ENCODE data around the gene CAPN8.

The CAPN8 gene

DNA sequence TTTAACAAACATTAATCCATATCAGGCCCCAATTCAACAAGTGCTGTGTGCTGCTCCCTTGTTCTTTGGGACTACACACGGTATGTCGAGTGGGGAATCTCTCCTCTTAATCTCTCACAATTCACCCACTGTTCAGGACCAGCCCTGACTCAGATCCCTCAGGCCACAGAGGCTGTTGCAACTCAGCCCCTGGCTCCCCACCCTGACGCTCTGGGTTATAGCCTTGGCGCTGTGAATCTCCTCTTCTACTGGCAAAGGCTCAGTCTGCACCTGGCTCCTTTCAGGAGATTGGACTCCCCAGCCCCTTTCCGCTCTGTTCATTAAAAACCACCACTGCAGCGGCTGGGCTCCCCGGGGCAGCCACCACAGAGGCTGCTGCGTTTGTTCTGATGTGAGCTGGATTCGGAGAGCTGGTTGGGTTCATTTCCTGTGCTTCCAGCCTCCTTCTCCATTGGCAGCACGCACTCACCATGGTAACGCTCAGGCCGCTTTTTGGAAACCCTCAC, 13.0 kb downstream of the CAPN8 start:
- no peak for DNase-seq

DNA sequence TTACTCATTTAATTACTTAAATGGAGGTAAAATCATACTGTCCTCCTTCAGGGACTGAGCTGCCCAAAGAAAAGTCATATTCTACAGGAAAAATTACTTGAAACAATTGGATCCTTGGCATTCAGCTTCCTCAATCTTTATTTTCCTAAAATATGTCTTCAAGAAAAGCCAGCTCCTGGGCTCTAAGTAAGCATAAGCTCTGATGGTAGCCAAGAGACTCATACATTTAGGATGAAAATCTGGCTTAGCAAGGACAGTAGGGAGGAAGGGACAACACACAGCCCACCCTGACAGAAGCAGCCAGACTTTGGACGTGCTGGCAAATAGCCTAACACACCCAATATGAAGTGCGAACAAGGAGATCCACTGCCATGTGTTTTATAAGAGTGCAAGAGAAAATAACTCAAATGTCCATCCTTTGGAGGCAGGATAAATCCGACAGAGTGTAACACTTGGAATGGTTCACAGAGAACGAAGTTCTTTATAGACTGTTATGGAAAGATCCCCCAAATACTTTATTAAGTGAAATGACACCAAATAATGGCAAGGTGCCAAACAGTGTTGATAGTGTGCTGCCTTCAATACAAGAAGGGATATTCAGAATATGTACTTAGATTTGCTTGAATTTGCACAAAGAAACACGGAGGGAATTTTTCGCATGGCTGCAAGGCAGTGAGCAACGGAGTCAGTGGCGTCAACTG, 14.1 kb downstream of the CAPN8 start:
- peak; percentile 11 for DNase-seq

DNA sequence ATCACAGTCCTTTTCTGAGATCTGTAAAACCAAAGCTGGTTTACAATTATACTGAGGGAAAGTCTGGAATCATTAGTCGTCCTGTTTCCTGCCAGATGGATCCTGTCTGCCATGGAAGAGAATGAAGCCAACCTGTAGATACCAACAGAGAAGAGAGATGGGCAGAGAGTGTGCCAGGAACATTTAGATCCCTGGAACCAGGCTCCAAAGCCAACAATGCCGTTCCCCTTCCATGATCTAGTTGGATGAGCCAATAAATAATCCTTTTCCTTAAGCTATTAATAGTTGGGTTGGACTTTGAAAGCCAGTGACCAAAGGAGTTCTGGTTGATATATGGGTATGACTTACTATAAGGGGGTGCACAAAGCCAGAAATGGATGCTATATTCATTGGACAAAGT, 15.0 kb downstream of the CAPN8 start:
- no peak for DNase-seq

DNA sequence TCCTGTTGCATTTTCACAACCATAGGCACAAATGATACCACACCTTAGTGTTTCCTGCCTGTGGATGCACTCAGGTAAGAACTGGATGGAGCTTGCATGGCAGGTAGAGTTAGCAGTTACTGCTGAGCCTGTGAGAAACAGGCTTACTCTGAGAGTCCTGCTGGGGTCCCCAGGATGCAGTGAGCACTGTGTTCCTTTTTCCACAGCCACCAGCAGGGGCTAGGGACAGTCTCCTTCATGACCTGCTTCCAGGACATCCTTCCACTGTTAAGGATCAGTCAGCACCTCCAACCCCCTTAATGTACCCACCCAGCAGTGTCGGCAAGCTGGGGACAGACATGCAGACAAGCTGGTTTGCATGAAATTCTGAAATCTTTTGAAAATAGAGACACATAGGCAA, 16.3 kb downstream of the CAPN8 start:
- no peak for DNase-seq

DNA sequence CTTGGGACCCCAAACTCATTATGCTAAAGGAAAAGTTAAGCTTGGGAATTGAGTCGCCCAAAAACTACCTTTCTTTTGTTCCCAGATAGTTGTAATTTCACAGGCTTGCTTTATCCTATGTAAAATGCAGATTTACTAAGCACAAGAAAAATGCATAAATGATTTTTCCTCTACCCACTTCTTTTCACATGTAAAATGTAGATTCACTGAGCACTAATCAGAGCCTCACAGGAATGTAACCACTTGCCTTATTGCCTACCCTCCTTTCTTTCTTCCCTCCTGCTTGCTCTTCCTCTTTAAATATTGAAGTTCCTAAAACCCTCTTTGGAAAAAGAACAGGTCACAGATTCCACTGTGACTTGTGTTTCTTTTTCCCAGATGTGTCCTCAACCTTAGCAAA, 18.3 kb downstream of the CAPN8 start:
- DNase-seq, result no peak

DNA sequence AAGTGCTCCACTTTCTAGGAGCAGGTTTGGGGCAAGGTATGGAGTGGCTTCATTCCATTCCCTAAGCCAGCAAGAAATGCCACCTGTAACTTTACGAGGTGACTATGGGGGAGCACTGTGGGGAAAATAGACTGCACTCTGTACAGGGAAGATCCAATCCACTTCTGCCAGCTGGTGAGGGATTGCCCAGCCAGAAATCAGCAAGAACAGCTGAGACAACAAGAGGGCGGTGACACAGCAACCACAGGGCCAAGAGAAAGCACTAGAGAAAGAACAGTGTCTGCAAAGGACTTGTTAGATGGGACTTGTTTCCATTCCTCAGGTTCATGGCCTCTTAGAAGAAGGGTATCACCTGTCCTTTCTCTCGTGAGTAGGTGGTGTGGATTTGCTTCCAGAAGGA, 19.6 kb downstream of the CAPN8 start:
- DNase-seq, result no peak

DNA sequence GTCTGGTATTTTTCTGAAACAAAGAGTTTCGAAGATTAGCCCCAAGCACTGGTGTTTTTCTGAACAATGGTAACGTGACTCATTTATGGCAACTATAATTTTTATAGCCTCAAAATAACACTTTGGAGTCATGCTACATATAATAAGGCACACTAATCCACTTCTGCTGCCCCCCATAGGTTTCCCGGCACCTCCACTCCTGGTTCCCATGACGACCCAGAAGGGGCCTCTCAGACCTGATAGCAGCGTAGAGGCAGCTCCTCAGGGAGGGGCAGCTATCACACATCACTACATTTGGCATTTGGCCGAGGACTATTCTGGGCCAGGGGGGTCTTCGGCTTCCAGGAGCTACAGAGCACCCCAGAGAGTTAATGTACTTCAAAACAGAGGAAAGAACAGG, 23.3 kb downstream of the CAPN8 start:
- no peak for DNase-seq

DNA sequence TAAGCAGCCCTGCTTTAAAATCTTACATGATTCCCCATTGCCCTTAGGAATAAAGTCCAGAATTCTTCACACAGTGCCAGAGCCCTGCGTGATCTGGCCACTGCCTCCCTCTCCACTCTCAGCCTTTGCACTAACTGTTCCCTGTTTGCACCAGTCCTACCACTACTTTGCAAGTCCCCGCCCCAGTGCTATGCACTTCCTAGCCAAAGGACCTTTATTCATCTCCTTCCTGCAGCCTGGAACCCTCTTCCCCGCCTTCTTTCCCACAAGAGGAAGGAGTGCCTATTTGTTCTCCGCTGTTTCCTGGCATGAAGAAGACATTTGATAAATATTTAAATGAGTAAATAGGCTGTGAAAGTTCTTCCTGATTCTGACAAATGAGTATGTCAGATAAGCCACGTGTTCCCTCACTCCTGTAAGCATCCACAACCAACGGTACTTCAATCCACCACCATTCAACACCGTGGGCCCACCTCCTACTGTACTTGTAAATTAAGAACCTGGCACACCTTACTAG, 23.9 kb downstream of the CAPN8 start:
- DNase-seq, result no peak

DNA sequence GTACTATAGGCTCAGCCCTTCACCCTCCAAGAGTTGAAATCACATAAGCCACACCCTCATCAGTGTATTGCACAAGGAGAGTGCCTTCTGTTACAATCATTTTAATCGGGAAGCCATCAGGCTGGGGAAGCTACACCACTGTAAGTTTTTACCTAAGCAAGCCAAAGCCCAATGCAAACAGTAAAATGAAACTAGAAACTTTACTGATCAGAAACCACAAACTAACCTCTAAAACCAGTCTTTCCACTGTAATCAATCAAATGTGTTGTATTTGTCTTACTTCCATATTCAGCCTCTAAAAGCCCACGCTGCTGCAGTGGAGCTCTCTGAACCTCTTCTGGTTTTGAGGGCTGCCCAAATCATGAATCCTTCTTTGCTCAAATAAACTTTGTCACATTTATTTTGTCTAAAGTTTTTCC, 26.2 kb downstream of the CAPN8 start:
- DNase-seq, result peak; percentile 34

DNA sequence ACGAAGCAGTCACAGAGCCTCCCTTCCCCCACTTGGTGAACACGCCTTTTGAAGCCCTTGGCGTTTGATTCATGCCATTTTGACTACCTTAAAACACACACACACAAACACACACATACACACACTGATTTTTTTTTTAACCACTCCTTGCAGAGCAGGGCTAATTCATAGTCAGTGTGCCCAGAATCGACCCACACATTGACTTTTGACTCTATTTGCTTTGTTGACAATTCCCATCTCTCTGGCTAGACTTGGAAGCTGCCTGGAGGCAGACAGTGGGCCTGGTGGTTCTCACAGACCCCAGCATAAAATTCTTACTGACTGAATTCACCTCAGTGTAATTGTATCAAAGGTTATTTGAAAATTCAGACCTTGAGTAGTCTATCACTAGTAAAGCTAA, 30.3 kb downstream of the CAPN8 start:
- DNase-seq, result no peak

DNA sequence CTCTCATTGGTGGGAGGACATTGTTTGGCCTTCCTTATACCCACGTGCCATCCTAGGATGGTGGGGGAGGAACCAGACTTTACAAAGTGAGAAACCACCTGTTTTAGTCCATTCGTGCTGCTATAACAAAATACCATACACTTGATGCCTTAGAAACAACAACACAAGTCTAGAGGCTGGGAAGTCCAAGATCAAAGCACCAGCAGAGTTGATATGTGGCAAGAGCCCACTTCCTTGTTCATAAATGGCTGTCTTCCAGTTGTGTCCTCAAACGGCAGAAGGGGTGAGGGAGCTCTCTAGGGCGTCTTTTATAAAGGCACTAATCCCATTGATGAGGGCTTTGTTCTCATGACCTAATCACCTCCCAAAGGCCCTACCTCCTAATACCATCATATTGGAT, 31.1 kb downstream of the CAPN8 start:
- DNase-seq, result no peak

DNA sequence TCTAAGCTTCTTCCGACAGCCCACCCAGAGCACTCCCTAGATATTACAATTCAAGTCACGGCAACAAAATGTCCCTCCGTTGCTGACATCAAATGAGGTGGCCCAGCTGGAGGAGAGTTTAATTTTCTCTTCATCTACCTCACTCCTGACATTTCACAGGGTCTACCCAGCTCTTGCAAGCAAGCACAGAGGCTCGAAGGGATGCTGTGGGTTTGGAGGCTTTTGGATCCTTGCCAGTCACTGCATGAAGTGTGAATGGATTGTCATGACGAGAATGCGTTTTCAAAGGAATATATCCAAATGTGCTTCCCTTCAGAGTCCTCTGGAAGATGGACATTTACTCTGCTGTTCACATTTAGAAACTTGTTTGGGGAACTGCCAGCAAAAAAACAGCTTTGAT, 33.5 kb downstream of the CAPN8 start:
- no peak for DNase-seq

DNA sequence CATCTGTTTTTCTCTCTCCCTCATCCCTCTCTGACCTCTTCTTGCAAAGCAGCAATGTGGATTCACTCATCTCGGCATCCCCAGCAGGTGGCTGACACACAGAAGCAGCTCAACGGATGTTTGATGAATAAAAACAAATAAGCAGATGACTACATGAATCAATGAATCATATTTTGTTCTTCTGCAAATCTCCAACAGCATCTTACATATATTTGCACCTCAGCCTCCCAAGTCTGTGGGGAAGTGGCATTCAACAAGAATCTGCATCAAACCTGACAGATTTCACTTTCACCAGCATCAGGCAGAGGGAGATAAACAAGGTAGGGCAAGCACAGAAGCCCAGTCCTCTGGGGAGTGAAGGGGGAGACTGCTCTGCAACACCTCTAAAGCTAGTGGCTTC, 34.0 kb downstream of the CAPN8 start:
- DNase-seq, result no peak

DNA sequence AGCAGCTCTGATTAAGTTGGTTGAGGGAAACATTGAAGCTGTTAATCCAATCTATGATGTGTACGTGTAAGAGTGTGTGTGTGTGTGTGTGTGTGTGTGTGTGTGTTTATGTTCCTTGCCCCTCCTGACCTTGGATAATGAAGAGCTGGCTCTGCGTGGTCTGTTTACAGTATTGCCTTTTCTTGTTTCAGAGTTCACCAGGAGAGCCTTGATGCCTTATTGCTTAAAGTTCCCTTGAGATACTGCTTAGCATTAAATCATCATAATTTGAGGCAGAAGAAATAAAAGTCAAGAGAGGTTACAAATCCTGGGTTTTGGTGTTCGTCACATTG, 36.4 kb downstream of the CAPN8 start:
- no peak for DNase-seq

DNA sequence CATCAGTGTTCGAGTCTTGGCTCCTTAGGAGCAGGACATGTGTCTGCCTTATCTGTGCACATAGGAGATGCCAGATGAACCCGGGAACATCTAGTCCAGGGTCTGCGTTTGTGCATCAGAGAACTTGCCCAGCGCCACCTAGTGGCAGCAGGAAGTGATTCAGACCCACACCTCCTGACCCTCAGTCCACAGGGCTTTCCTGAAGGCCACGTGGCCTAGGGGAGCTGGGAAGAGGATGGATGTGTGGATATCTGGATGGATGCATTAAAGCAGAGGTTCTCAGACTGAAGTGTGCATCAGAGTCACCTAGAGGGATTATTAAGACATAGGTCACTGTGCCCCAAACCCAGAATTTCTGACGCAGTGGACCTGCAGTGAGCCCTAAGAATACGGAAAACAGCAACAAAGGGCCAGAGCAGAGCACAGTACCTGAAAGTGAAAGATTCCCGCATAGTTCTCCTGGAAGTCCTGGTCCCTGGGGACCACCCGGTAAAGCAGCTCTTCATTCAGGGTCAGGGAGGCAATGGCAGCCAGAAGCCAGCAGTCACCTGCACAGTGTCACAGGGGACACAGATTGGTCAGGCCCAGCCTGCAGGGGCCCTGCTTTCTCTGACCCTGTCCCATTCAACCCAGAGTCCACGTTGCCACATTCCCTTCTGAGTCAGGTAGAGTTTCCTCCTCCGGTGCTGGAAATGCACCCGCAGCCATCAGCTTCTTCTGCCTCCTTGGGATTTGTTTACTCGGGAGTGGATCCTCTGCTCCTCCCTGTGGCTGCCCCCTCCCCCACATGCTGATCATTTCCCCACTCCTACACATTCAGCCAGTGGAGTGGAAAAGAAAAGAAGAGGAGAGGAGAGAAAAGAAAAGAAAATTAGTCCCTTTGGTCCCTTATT, 37.0 kb downstream of the CAPN8 start:
- peak; percentile 77 for DNase-seq

DNA sequence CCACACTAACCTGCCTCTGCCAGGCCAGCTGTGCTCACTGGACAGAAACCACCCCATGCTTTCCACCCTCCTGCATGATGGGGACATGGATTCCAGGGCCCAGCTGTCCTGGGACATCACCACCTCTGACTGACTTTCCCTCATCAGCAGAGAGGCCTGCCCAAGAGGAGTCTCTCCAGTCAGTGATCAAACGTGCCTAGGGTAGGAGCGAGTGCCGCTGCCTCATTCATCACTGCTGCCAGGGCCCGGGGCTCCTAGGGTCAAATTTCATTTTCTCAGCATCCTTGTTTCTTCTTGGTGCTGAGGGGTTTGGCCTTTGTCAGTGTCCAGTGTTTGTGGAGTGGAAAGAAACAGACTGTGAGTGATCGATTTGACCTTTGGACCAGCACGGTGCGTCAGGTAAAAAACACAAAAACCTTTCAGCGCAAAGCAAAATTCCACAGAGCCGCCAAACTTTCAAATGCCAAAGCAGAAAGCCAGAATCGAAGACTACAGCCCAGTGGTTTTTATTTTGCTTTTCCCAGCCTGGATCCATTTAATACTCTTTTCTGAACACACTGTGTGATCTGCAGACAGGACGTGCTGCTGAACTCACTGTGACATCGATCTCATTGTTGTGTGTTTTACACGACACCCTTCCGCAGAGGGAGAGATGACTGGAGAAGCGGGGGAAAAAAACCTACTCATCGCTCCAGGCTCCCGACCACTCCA, 43.2 kb downstream of the CAPN8 start:
- no peak for DNase-seq

DNA sequence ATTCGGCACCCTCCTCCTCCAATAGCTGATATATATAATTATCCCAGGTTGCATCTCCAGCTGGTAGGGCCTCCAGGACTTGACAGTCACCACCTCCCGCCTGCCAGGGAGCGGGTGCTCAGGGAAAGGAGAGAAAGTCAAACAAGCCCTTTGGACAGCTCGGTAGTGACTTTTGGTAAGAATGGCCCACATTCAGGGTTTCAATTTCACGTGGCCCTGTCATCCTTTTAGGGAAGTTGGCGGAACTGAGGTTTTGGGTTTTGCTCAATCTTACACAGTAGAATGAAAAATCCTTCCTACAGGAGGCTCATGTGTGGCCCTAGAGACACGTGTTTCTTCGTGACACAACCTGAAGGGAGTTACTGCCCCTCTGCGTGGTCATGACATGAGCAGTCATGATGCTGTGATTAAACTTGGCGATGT, 44.2 kb downstream of the CAPN8 start:
- DNase-seq, result no peak

DNA sequence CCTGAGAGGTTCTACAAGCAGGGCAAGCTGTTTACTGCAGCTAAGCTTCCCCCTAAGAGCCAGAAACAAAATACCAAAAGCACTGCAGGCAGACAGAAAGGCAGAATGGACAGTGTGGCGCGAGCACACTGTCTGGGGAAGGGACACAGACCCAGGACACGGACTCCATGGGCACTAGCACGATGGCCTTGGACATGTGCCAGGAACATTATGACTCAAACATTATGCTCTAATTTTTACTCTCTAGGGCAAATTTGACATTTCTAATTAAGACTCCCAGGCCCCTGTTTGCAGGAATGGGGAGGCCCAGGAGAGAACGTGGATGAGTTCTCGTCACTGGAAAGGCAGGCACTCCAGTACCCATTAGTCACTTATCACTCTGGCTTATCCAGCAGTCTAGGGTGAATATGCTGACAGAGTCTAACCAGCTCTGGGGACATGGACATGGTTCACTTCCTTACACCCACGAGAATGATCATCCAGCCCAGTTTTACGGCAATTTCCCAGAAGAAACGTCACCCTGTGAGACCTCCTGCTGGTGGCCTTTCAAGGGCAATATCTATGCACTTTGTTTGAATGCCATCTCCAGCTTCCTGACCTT, 45.1 kb downstream of the CAPN8 start:
- DNase-seq, result peak; percentile 9

DNA sequence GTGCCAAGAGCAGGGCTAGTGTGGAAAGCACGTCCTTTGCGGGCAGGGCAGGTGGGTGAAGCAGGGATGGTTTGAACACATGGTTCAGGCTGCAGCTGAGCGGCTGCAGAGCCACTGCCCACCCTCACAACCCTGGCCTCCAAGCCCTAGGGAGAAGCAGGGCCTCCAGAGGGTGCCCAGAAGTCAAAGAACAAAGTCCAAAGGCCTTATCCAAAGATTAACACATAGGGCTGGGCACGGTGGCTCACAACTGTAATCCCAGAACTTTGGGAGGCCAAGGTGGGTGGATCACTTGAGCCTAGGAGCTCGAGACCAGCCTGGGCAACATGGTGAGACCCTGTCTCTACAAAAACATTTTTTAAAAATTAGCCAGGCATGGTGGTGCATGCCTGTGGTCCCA, 46.8 kb downstream of the CAPN8 start:
- no peak for DNase-seq

DNA sequence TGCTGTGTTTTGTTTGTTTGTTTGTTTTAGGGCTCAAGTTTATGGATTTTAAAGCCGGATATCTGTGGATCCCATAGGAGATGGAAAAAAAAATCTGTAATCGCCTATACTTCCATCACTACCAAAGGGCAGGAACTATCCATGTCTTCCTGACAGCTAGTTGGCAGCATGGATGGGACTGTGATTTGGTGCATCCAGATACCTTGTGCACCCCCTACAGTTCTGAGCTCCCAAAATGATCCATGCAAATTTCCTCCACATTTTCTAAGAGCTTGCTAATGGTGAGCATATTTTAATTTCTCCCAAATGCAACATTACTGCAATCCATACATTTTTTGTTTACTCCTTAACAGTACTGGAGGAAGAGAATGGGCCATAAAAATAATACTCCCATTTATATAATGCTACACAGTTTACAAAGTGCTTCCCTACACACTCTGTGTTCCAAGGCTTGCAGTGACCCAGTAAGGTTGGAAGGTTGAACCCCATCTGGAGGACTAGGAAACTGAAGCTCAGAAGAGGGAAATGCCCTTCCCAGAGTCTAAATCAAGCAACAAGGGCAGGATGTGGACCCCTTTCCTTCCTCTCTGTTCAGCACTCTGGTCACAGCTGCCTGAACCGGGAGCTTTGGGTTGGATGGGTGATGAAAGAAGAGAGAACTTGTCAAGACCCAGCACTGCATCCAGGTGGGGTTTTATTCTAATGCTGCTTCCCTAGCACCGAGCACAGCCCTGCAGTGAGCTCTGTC, 48.0 kb downstream of the CAPN8 start:
- no peak for DNase-seq

DNA sequence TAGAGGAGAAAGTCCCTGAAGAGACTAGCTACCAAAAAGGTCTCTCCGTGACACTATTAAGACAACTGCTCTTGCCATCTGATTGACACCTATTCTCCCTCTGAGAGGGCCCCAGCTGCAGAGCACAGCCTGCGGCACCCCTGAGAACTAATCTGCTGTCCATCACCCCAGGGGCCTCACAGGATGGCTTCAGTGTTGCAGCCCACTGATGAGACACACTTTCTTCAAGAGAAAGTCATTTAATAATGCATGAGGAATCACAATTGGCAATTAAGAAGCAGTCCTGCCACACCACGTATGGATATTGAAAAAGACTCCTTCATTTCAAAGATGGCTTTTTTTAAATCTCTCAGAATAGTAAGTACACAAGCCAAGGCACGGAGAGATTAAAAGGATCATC, 48.9 kb downstream of the CAPN8 start:
- DNase-seq, result no peak

DNA sequence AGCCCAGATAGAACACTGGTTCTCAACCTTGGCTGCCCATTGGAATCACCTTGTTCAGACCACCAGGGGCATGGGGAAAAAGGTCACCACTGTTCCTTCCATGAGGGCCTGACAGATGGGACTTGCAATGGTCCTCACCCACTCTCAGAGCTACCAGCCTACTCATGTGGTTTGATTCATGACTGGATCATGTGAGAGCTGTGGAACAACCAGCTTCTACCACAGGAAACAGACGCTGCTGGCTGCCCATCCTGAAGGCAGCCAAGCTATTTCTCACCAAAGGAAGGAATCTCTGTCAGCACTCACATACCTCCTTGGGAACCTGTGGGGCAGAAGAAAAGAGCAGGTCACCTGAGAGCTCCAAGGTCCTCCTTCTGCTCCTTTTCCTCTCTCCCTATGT, 53.6 kb downstream of the CAPN8 start:
- no peak for DNase-seq

Data from hematopoietic multipotent progenitor cell treated with erythropoietin and hydrocortisone succinate and interleukin-3 and kit ligand, for 6 days (in vitro differentiated cells).